ENCODE data around the gene STX1B. TPM values are rescaled to one million over a fixed set of nuclear protein-coding genes. Genes with fewer than 3 reads are reported as not detected.

The STX1B gene
- total and polyA plus RNA-seq, 4 donors: 0.09 to 1.2 (median 0.51) TPM

GRCh38 chr16:30983289-30983889 lies 27.0 kb downstream of the STX1B start (continued):
- TF ChIP-seq FOXA1 (IDR thresholded peaks at IDR 0.05) (no peak), HNF4A (conservative IDR thresholded peaks at IDR 0.05) (no peak)

GRCh38 chr16:30982548-30983288 lies 27.7 kb downstream of the STX1B start:
- Histone ChIP-seq H3K4me3 (ENCODE audit: low read depth in 1 of 3, low read length in 3 of 3) (no peak overlapping the region), H3K4me1 (ENCODE audit: control insufficient read depth in 4 of 4, insufficient read depth in 4 of 4, low read length in 3 of 4) (peaks cover 6 to 20% (median 13%) of the 10 kb centered on the region in 4 donors), H3K27me3 (ENCODE audit: control insufficient read depth in 4 of 4, insufficient read depth in 4 of 4, low read length in 3 of 4) (no peaks in the 10 kb centered on the region), H3K9ac (ENCODE audit: low read depth in 1 of 2, low read length in 2 of 2) (no peak overlapping the region), H3K9me3 (ENCODE audit: control insufficient read depth in 4 of 4, low read length in 3 of 4) (no peaks in the 10 kb centered on the region), H3K36me3 (ENCODE audit: control insufficient read depth in 4 of 4, insufficient read depth in 3 of 4, low read depth in 1 of 4, low read length in 3 of 4) (peaks cover 3 to 39% (median 16%) of the 10 kb centered on the region in 4 donors), H3K27ac (ENCODE audit: low read depth in 1 of 2, low read length in 2 of 2) (no peak overlapping the region)
- 91% methylated on average over 17 of the region's 17 CpGs for WGBS
- DNase-seq (ENCODE audit: low spot score): no peak
- TF ChIP-seq RXRA (IDR thresholded peaks at IDR 0.05) (no peak), SP1 (IDR thresholded peaks at IDR 0.05) (no peak), GABPA (IDR thresholded peaks at IDR 0.05 in 1 of 2, conservative IDR thresholded peaks at IDR 0.05 in 1 of 2) (no peak)

- Histone ChIP-seq H3K9ac (ENCODE audit: low read depth in 1 of 2, low read length in 2 of 2) (no peak overlapping the region), H3K36me3 (ENCODE audit: control insufficient read depth in 4 of 4, insufficient read depth in 3 of 4, low read depth in 1 of 4, low read length in 3 of 4) (peaks cover 6 to 56% (median 25%) of the 10 kb centered on the region in 4 donors), H3K4me3 (ENCODE audit: low read depth in 1 of 3, low read length in 3 of 3) (no peak overlapping the region), H3K9me3 (ENCODE audit: control insufficient read depth in 4 of 4, low read length in 3 of 4) (no peaks in the 10 kb centered on the region), H3K27me3 (ENCODE audit: control insufficient read depth in 4 of 4, insufficient read depth in 4 of 4, low read length in 3 of 4) (no peaks in the 10 kb centered on the region), H3K4me1 (ENCODE audit: control insufficient read depth in 4 of 4, insufficient read depth in 4 of 4, low read length in 3 of 4) (peaks cover 0 to 9% (median 5%) of the 10 kb centered on the region in 4 donors), H3K27ac (ENCODE audit: low read depth in 1 of 2, low read length in 2 of 2) (no peak overlapping the region)
- TF ChIP-seq FOXA2 (IDR thresholded peaks at IDR 0.05) (no peak), GABPA (IDR thresholded peaks at IDR 0.05 in 1 of 2, conservative IDR thresholded peaks at IDR 0.05 in 1 of 2) (no peak), RAD21 (IDR thresholded peaks at IDR 0.05) (no peak), RXRA (IDR thresholded peaks at IDR 0.05) (no peak), NR2F2 (IDR thresholded peaks at IDR 0.05) (no peak), SP1 (IDR thresholded peaks at IDR 0.05) (no peak), MAX (IDR thresholded peaks at IDR 0.05) (no peak), EGR1 (IDR thresholded peaks at IDR 0.05; ENCODE audit: low read depth in 2 of 2) (no peak), HNF4A (conservative IDR thresholded peaks at IDR 0.05) (no peak), HNF4G (IDR thresholded peaks at IDR 0.05) (no peak), REST (IDR thresholded peaks at IDR 0.05) (no peak), TAF1 (conservative IDR thresholded peaks at IDR 0.05) (no peak)
- 95% methylated on average over 14 of the region's 14 CpGs for WGBS
- no peak for DNase-seq (ENCODE audit: low spot score)
Measured at GRCh38 chr16:30980959-30981358, 29.5 kb downstream of the STX1B start.
